B cell (primary cell): ENCODE measurements around the gene ENTHD1.

Source experiments
- EZH2 ChIP-seq: IDR thresholded peaks from 2 replicates; pipeline ENCODE4 v1.6.1; 2012; ENCODE audit warnings: borderline replicate concordance, low read depth, mild to moderate bottlenecking, moderate library complexity, low read length; ENCODE audit not compliant: insufficient read depth, poor library complexity, severe bottlenecking
- TF ChIP-seq, protein P1 (sequence below): fragments of 200-600 bp; IDR thresholded peaks from one replicate; pipeline ENCODE4 v1.8.0; 2022; ENCODE audit warnings: antibody characterized with exemption, mild to moderate bottlenecking

DNA sequence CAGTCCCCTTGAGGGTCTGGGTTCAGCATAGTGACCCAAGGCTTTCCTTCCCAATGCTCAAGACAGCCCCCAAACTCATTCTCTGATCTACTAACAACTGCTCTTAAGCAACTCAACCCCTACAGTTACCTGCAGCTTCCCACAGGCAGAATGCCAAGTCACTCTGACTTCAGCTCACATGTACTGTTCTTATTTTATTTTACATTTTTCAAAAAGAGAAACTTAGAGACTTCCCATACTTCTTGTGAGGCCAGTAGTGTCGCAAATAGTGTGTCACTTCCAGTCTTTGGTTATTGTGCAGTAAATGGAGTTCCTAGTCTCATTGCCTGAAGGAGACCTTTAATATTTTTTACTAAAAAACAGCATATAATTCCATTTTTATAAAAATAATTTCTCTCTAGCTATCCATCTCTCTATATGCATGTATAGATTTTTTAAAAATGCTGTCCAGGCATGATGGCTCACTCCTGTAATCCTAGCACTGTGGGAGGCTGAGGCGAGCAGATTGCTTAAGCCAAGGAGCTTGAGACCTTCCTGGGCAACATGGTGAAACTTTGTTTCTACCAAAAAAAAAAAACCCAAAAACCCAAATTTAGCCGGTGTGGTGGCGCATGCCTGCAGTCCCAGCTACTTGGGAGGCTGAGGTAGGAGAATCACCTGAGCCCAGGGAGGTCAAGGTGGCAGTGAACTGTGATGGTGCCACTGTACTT, 41.8 kb downstream of the ENTHD1 start:
- TF ChIP-seq, protein P1, sequence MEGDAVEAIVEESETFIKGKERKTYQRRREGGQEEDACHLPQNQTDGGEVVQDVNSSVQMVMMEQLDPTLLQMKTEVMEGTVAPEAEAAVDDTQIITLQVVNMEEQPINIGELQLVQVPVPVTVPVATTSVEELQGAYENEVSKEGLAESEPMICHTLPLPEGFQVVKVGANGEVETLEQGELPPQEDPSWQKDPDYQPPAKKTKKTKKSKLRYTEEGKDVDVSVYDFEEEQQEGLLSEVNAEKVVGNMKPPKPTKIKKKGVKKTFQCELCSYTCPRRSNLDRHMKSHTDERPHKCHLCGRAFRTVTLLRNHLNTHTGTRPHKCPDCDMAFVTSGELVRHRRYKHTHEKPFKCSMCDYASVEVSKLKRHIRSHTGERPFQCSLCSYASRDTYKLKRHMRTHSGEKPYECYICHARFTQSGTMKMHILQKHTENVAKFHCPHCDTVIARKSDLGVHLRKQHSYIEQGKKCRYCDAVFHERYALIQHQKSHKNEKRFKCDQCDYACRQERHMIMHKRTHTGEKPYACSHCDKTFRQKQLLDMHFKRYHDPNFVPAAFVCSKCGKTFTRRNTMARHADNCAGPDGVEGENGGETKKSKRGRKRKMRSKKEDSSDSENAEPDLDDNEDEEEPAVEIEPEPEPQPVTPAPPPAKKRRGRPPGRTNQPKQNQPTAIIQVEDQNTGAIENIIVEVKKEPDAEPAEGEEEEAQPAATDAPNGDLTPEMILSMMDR = no peak
- TF ChIP-seq EZH2 = no peak
